Measurements from ENCODE around the gene SPRYD3.

DNA sequence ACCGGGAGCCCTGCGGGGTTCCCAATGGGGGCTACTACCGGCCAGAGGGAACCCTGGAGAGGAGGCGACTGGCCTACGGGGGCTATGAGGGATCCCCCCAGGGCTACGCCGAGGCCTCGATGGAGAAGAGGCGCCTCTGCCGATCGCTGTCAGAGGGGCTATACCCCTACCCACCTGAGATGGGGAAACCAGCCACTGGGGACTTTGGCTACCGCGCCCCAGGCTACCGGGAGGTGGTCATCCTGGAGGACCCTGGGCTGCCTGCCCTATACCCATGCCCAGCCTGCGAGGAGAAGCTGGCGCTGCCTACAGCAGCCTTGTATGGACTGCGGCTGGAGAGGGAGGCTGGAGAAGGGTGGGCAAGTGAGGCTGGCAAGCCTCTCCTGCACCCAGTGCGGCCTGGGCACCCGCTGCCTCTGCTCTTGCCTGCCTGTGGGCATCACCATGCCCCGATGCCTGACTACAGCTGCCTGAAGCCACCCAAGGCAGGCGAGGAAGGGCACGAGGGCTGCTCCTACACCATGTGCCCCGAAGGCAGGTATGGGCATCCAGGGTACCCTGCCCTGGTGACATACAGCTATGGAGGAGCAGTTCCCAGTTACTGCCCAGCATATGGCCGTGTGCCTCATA is 19.6 kb downstream of the SPRYD3 start:
- no peak for TF ChIP-seq CTCF (IDR thresholded peaks at IDR 0.05; ENCODE audit: low read length)
- TF ChIP-seq EZH2 (IDR thresholded peaks at IDR 0.05; ENCODE audit: borderline replicate concordance, low read length) = no peak
